Epithelial cell of umbilical artery (primary cell): Measurements from ENCODE around the gene ERAS. TPM values are rescaled to one million over a fixed set of nuclear protein-coding genes. Genes with fewer than 3 reads are reported as not detected.

Experiments used
- total RNA-seq: library from RNA; depleted of rRNA; stranded (reverse); fragments of >200 nt; gene quantifications from 2 replicates; pipeline ENCODE4 v1.2.3, GENCODE V29; 2014

Gene ERAS
- not detected in 2 replicates for total RNA-seq

DNA sequence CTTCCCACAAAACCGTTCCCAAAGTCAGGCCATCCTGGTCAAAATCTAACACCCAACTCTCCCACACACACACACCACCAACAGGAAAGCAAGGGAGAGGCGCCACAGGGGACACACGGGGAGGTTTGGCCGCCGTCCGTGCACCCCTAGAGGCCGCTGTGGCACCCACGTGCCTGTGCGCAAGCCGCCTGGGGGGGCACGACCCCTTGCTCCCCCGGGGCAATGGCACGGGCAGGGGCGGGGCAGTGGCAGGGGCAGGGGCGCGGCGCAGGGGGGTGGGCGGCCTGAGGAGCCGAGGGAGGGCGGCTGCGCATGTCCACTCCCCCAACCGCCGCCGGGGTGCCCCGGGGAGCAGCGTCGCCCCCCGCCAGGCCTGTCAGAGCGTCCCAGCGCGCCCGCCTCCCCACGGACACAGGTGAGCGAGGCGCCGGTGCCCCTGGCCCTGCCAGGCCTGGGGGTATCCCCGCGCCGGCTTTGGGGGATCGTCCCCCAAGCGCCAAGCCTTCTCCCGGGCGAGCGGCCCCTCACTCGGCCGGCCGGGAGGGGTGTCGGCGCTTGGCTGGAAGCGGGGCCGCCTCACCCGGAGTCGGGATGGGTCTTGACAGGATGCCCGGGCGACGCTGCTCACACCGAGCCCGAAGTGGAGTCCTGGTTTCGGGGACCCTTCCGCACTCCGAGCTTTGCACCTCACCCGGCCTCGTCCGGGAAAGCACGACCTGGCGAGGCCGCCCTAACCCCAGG lies at the start of gene ERAS:
Gene ERAS, plus strand, starts transcription at position 379 of the 741 bp plus-strand sequence. CDS start 2,611 bp downstream, outside the sequence.

DNA sequence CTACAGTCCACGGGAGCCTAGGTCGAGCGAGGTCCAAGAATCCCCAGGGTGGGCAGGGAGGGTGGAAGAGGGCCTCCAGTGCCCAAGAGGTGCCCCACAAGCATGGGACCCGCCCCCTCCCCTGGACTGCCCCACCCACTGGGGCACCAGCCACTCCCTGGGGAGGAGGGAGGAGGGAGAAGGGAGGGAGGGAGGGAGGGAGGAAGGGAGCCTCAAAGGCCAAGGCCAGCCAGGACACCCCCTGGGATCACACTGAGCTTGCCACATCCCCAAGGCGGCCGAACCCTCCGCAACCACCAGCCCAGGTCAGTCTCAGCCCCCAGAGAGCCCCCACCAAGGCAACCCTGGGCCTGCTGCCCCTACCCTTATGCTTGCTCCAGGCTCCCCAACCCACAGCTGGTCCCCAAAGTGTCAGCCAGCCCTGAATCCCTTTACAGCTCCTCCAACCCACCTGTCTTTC lies 39.9 kb upstream of the ERAS start, which contains the start of gene GATA1:
Gene GATA1, plus strand, starts transcription at position 250 of the 460 bp plus-strand sequence. CDS start 4,520 bp downstream, outside the sequence.

DNA sequence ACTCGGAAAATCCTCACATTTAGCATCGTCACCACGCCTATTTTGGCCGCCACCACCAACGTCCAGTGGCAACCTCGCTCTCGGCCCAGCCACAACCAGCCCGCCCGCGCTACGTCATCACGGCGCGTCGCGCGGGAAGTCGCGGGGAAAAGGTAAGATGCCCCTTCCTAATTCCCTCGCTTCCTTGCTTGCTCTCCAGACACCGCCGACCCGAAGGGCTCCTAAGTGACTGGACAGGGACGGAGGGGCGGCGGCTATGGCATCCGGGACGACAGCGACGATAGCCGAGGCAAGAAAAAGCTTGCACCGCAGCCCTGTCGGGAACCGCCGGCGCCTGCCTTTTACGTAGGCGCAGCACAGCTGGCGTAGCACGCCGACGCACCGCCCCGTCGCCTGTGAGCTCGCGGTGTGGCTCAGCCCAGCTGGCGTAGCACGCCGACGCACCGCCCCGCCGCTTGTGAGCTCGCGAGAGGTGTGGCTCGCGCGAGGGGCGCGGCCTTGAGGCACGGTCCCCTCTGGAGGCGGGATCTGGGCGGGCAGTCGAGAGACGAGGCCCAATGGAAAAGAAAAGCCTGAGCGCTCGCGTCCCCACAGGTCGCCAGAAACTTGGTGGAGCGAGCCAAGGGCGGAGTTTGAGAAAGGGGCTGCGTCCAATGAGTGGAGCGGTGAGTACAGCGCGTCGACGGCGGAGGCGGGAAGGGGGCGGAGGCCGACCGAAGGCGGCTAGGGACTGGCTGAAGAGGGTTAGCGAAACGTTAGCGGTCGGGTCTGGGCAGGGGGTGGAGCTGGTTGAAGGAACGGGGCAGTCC lies 24.8 kb upstream of the ERAS start, which contains the start of gene HDAC6:
Gene HDAC6, plus strand, starts transcription at position 788 of the 809 bp plus-strand sequence. CDS start 626 bp downstream, outside the sequence.

GRCh38 chrX:48835524-48836329 lies 9.4 kb downstream of the ERAS start, which contains the start of gene PCSK1N:
PCSK1N (minus strand) TSS chrX:48835610; CDS start chrX:48835532, 78 bp downstream.

Other genes with a start within 250 kb of the ERAS start
- gene WDR13, start 229.0 kb upstream of the ERAS start, total RNA-seq: 102 and 103 TPM in 2 replicates
- 0.46 TPM in 1 of 2 replicates, not detected in the other for gene WAS, start 142.7 kb upstream of the ERAS start, total RNA-seq
- gene SUV39H1, start 129.8 kb upstream of the ERAS start, total RNA-seq: 6.2 and 6.7 TPM in 2 replicates
- not detected in 2 replicates for gene GLOD5, start 64.8 kb upstream of the ERAS start, total RNA-seq
- gene GATA1, start 39.9 kb upstream of the ERAS start, total RNA-seq: not detected in 2 replicates
- 20.1 and 28.6 TPM in 2 replicates for gene HDAC6, start 24.4 kb upstream of the ERAS start, total RNA-seq
- under 0.01 TPM in 1 of 2 replicates, not detected in the other for gene PCSK1N, start 9.1 kb downstream of the ERAS start, total RNA-seq
- gene TIMM17B, start 71.3 kb downstream of the ERAS start, total RNA-seq: 35.0 and 36.4 TPM in 2 replicates
- gene PQBP1, start 71.4 kb downstream of the ERAS start, total RNA-seq: 79.9 and 99.7 TPM in 2 replicates
- 12.7 and 14.3 TPM in 2 replicates for gene SLC35A2, start 85.1 kb downstream of the ERAS start, total RNA-seq
- gene PIM2, start 92.5 kb downstream of the ERAS start, total RNA-seq: 4.9 and 5.8 TPM in 2 replicates
- 18.4 and 25.7 TPM in 2 replicates for gene OTUD5, start 131.1 kb downstream of the ERAS start, total RNA-seq
- 0.46 and 0.65 TPM in 2 replicates for gene KCND1, start 145.3 kb downstream of the ERAS start, total RNA-seq
- gene GRIPAP1, start 175.8 kb downstream of the ERAS start, total RNA-seq: 22.4 and 27.1 TPM in 2 replicates
- 15.3 and 18.1 TPM in 2 replicates for gene TFE3, start 216.8 kb downstream of the ERAS start, total RNA-seq
- 0.61 and 0.65 TPM in 2 replicates for gene CCDC120, start 232.5 kb downstream of the ERAS start, total RNA-seq
- gene PRAF2, start 247.5 kb downstream of the ERAS start, total RNA-seq: 4.6 and 5.2 TPM in 2 replicates